Measurements from ENCODE around the gene PSMD2. TPM values are rescaled to one million over a fixed set of nuclear protein-coding genes. Genes with fewer than 3 reads are reported as not detected.
A peak's percentile ranks its signal among the peaks of the same experiment; 100 is the strongest.

PSMD2 gene
- total and polyA plus RNA-seq, 2 donors (not counting 3 experiments of a cell fraction or from before 2014, with no cell fraction given): 414 to 435 TPM

DNA sequence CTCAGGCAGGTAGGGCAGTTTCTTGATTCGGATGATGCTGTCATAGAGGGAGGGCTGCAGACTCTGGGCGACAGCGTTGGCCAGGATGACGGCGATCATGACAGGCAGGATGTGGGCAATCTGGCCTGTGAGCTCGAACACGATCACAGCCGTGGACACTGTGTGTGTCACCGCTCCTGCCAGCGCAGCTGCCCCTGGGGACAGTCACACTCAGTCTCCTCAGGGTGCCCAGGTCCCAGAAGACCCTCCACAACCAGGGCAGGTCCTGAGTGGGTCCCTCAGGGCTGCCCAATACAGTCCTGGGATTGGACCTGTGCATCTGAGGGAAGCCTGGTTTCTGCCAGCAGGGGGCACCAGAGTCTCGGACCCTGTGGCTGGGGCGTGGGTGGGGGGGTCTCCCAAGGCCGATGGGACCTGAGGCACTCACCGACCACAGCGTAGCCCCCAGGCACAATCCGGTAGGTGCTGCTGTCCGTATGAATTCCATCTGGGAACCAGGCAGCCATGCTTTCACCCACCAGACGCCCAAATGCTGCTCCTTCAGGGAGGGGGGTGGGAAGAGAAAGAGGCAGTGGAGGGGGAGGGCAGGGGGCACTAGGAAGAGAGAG is 55.2 kb downstream of the PSMD2 start:
- no peaks in the 10 kb centered on the region for H3K79me2 ChIP-seq (ENCODE audit: control insufficient read depth, insufficient read depth, low read length)
- H3K9me1 ChIP-seq (replicated peaks; ENCODE audit: control insufficient read depth, extremely low read depth, insufficient read depth, low read length): no peaks in the 10 kb centered on the region
- H3K27ac ChIP-seq (ENCODE audit: insufficient read depth, low read depth, low read length): no peak overlapping the region
- H3K4me2 ChIP-seq (ENCODE audit: insufficient read depth, low read length): no peak overlapping the region
- H3K4me3 ChIP-seq (replicated peaks in 1 of 3; ENCODE audit: insufficient read depth in 1 of 3, low read depth in 1 of 3, low read length in 3 of 3): no peak overlapping the region
- intact Hi-C loops (cut with micrococcal nuclease): loop anchor here (1.0 kb wide), 2 partner anchors 8 to 190 kb away; no protein-coding TSS in a partner anchor
- H3K36me3 ChIP-seq (ENCODE audit: control insufficient read depth in 2 of 2, extremely low read depth in 1 of 2, insufficient read depth in 2 of 2, low read length in 2 of 2): peaks cover 0 to 3% of the 10 kb centered on the region in 2 experiments
- no peak overlapping the region for H2AFZ ChIP-seq (ENCODE audit: low read depth, low read length)
- peak; percentile 67 for FAIRE-seq
- no peak overlapping the region for H3K9ac ChIP-seq (replicated peaks; ENCODE audit: extremely low read depth, insufficient read depth, low read length)
- dilution Hi-C loops (cut with MboI; ENCODE audit: extremely low pct_ligation_motif_present, low sequenced_read_pairs): no loop called here
- no peaks in the 10 kb centered on the region for H3K27me3 ChIP-seq (ENCODE audit: control insufficient read depth in 2 of 2, insufficient read depth in 2 of 2, low read length in 2 of 2)
- DNase-seq (ENCODE audit: low read depth, low spot score): peak; percentile 37
- BruUV-seq (replicated peaks): no TSS peak
- ChIA-PET CTCF (interaction anchor here (0.8 to 2.6 kb wide), 17 partner anchors 8 to 187 kb away, joined by 3 to 11 read pairs (median 5); partner anchors contain the start of gene FAM131A), POLR2A (no interaction called here)
- TF ChIP-seq MYC (IDR thresholded peaks at IDR 0.05; ENCODE audit: low read depth, low read length): no peak
- TF ChIP-seq, protein P1, sequence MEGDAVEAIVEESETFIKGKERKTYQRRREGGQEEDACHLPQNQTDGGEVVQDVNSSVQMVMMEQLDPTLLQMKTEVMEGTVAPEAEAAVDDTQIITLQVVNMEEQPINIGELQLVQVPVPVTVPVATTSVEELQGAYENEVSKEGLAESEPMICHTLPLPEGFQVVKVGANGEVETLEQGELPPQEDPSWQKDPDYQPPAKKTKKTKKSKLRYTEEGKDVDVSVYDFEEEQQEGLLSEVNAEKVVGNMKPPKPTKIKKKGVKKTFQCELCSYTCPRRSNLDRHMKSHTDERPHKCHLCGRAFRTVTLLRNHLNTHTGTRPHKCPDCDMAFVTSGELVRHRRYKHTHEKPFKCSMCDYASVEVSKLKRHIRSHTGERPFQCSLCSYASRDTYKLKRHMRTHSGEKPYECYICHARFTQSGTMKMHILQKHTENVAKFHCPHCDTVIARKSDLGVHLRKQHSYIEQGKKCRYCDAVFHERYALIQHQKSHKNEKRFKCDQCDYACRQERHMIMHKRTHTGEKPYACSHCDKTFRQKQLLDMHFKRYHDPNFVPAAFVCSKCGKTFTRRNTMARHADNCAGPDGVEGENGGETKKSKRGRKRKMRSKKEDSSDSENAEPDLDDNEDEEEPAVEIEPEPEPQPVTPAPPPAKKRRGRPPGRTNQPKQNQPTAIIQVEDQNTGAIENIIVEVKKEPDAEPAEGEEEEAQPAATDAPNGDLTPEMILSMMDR (IDR thresholded peaks at IDR 0.05; ENCODE audit: extremely low read depth in 1 of 2, insufficient read depth in 1 of 2, low read depth in 1 of 2, low read length in 2 of 2): peak; percentile 63 to 91
- H4K20me1 ChIP-seq (replicated peaks; ENCODE audit: control insufficient read depth, extremely low read depth, insufficient read depth, low read length): no peaks in the 10 kb centered on the region
- no peaks in the 10 kb centered on the region for H3K9me3 ChIP-seq (replicated peaks; ENCODE audit: control insufficient read depth, insufficient read depth, low read length)
- no peaks in the 10 kb centered on the region for H3K4me1 ChIP-seq (ENCODE audit: control insufficient read depth, extremely low read depth, insufficient read depth, low read length)

- dilution Hi-C loops (cut with MboI; ENCODE audit: extremely low pct_ligation_motif_present, low sequenced_read_pairs) (no loop called here), intact Hi-C loops (cut with micrococcal nuclease) (loop anchor here (1.0 kb wide), 2 partner anchors 8 to 190 kb away; no protein-coding TSS in a partner anchor)
- FAIRE-seq (no peak), DNase-seq (ENCODE audit: low read depth, low spot score) (no peak)
- Histone ChIP-seq H3K27me3 (ENCODE audit: control insufficient read depth in 2 of 2, insufficient read depth in 2 of 2, low read length in 2 of 2) (no peaks in the 10 kb centered on the region), H3K4me3 (replicated peaks in 1 of 3; ENCODE audit: insufficient read depth in 1 of 3, low read depth in 1 of 3, low read length in 3 of 3) (no peak overlapping the region), H3K27ac (ENCODE audit: insufficient read depth, low read depth, low read length) (no peak overlapping the region), H3K4me1 (ENCODE audit: control insufficient read depth, extremely low read depth, insufficient read depth, low read length) (no peaks in the 10 kb centered on the region), H2AFZ (ENCODE audit: low read depth, low read length) (no peak overlapping the region), H4K20me1 (replicated peaks; ENCODE audit: control insufficient read depth, extremely low read depth, insufficient read depth, low read length) (no peaks in the 10 kb centered on the region), H3K9ac (replicated peaks; ENCODE audit: extremely low read depth, insufficient read depth, low read length) (no peak overlapping the region), H3K4me2 (ENCODE audit: insufficient read depth, low read length) (no peak overlapping the region), H3K79me2 (ENCODE audit: control insufficient read depth, insufficient read depth, low read length) (no peaks in the 10 kb centered on the region), H3K9me1 (replicated peaks; ENCODE audit: control insufficient read depth, extremely low read depth, insufficient read depth, low read length) (no peaks in the 10 kb centered on the region), H3K36me3 (ENCODE audit: control insufficient read depth in 2 of 2, extremely low read depth in 1 of 2, insufficient read depth in 2 of 2, low read length in 2 of 2) (peaks cover 0 to 3% of the 10 kb centered on the region in 2 experiments), H3K9me3 (replicated peaks; ENCODE audit: control insufficient read depth, insufficient read depth, low read length) (no peaks in the 10 kb centered on the region)
- CTCF ChIA-PET: interaction anchor here (0.9 to 2.6 kb wide), 4 partner anchors 9 to 114 kb away, joined by 3 to 11 read pairs (median 6); no protein-coding TSS in a partner anchor
- TF ChIP-seq MAX (IDR thresholded peaks at IDR 0.05; ENCODE audit: insufficient read depth, insufficient read length): no peak
- no peak for TF ChIP-seq GATA2 (IDR thresholded peaks at IDR 0.05; ENCODE audit: insufficient read depth, insufficient read length, low read depth, low read length)
- no peak for TF ChIP-seq EZH2 (IDR thresholded peaks at IDR 0.05; ENCODE audit: borderline replicate concordance, low read depth, low read length, severe bottlenecking)
- TF ChIP-seq POLR2AphosphoS5 (IDR thresholded peaks at IDR 0.05; ENCODE audit: insufficient read depth, low read depth, low read length): no peak
- TF ChIP-seq, protein P1 (IDR thresholded peaks at IDR 0.05; ENCODE audit: extremely low read depth in 1 of 2, insufficient read depth in 1 of 2, low read depth in 1 of 2, low read length in 2 of 2): no peak
- TF ChIP-seq FOS (IDR thresholded peaks at IDR 0.05; ENCODE audit: borderline replicate concordance, insufficient read depth, low read length): no peak
- no peak for TF ChIP-seq MYC (IDR thresholded peaks at IDR 0.05; ENCODE audit: low read depth, low read length)
- TF ChIP-seq JUN (IDR thresholded peaks at IDR 0.05; ENCODE audit: borderline replicate concordance, insufficient read depth, insufficient read length, low read depth): no peak
- TF ChIP-seq POLR2A (IDR thresholded peaks at IDR 0.05; ENCODE audit: low read depth, low read length): no peak
- POLR2A ChIA-PET: no interaction called here
- no TSS peak for BruUV-seq (replicated peaks)
Observed at GRCh38 chr3:184354754-184355153, 55.7 kb downstream of the PSMD2 start.

All from endothelial cell of umbilical vein (primary cell).